GM21786 (cell line): ENCODE measurements around the gene LRRC18.

Experiments used
- ATAC-seq: cut with Tn5 transposase; IDR thresholded peaks from one replicate; pipeline ENCODE4 v1.9.1; 2021; ENCODE audit not compliant: unreplicated experiment

The LRRC18 gene

GRCh38 chr10:48946891-48947500 lies 7.4 kb upstream of the LRRC18 start:
- ATAC-seq: no peak

GRCh38 chr10:48946332-48946731 lies 6.7 kb upstream of the LRRC18 start:
- ATAC-seq: no peak

- no peak for ATAC-seq
These were observed 5.9 kb upstream of the LRRC18 start for GRCh38 chr10:48945441-48946130.

DNA sequence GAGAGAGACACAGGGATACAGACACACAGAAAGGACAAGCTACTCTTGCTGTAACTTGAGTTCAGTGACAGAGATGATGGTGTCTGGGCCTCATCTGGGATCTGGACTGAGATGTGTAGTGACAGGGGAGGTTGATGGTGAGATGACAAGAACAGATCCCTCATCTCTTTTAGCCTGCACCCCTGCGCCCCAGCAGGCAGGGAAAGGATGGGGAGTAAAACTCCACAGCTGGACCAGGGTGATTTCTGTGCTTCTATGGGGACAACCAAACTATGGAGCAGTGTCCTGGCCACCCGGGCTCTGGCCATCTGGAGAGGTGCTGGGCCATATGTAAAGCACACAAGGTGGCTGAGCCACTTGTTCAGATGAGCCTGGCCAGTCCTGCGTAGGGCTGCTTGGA lies 4.5 kb upstream of the LRRC18 start:
- no peak for ATAC-seq

- no peak for ATAC-seq
These were observed 3.5 kb upstream of the LRRC18 start for GRCh38 chr10:48943096-48943495.

DNA sequence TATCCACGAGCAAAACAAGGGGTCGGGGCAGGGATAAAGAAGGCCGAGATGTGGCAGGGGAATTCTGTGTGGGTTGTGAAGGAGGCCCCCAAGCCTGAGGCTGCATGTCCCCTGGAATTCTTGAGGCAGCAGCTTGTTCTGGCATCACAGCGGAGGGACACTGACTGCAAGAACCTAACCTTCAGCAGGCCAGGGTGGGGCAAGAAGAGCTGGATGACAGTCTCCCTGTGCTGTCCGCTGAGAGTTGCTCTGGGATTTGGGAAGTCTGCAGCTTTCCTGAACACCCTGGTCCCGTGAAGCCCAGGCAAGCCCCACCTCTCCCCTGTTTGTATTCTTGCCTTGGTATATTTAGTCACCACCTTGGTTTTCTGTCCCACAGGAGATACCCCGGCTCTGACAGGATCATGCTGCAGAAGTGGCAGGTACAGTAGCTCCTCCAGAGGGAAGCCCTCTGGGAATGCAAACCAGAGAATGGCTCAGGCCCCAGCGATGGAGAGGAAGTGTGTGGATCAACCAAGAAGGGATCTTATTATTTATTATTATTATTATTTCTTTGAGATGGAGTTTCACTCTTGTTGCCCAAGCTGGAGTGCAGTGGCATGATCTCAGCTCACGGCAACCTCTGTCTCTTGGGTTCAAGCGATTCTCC lies 1.9 kb upstream of the LRRC18 start:
- ATAC-seq: no peak

GRCh38 chr10:48940958-48941357 lies 1.3 kb upstream of the LRRC18 start:
- no peak for ATAC-seq

DNA sequence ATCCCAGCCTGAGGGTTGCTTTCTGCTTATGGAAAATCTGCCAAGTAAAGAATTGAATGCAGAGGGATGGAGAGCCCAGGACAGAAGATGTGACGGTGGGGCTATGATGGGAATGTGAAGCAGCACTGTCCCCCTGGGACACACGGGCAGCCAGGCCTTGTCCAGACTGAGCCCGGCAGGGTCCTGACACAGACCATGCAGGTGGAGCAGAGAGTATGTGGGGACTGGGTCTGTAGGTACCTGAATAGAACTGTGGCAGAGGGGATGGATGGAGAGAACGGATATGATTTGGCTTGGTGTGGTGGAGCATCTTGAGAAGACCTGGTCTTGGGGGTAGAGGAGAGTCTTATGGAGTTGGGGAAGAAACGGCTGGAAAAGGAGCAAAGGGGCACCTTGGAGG lies 732 bp upstream of the LRRC18 start:
- ATAC-seq: no peak

GRCh38 chr10:48938990-48939536 lies 577 bp downstream of the LRRC18 start:
- no peak for ATAC-seq

DNA sequence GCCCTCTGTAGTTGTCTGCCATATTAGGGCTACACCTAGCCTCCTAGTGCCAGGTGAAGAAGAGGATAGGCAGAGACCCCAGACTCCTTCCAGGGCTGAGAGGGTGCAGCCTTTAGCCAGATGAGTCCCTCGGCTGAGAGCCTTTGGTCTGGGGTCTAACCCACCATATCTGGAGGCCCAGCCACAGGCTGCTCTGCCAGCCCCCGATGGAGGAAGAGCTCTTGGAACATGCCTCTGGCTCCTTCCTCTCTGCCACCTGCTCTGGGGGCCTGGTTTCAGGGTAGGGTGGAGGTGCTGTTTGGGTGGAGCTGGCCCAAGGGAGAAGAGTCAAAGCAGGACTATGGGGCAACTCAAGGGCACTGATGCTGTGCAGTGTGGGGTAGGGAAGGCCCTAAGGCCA lies 1.4 kb downstream of the LRRC18 start:
- no peak for ATAC-seq

- ATAC-seq: no peak
These were observed 1.8 kb downstream of the LRRC18 start for GRCh38 chr10:48937796-48938195.

DNA sequence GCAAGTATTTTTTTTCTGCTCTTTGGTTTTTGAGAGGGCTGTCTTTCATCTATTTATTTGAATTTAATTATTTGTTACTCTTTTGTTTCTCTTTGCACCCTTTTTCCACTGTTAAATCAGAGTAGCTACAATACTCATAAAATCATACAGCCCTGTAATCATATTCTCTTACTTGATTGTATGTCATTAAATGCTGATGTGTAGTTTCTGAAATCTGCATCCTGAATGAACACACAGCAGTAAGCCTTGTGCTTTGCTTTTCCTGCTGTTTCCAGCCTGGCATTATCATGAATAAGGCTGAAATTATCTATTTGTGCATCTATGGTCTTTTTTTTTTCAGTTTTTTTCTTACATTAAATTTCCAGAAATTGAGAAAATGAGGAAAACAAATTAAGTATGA lies 4.1 kb downstream of the LRRC18 start:
- ATAC-seq: no peak

DNA sequence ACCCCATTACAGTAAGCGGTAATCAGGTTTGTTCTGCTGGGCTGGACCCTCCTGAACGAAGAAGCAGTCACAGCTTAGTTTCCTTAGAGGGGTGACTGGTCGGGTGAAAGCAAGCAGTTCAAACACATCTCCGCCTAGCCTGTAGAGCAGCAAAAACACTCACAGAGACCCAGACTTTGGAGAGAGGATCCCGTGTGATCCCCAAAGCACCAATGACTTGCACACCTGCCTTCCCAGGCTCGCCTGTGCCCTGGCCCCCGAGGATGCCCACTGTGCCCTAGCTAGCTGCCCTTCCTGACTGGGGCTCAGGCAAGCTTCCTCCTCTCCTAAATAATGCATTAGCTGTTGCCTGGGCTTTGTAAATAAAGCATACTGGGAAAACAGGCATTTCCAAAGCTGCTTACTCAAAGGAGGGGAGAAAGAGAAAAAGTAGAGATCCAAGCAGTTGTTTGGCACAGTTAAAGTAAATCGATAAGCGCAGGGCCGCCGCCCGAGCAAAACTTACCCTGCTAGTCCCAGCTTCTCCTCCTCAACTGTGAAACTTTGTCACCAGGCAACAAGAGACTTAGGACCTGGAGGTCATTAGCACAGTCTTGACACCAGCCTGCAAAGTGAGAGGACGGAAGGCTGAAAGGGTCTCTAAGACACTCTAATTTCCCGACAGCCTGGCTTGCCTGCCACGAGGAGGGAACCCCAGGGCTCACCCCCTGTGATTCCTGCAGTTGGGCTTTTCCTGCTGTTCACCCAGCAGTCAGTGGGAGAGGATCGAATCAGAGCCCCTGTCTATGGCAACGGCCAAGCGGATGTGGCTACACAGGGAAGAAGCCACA lies 4.8 kb downstream of the LRRC18 start:
- ATAC-seq: no peak

GRCh38 chr10:48932831-48933664 lies 6.6 kb downstream of the LRRC18 start:
- no peak for ATAC-seq

GRCh38 chr10:48931188-48931587 lies 8.5 kb downstream of the LRRC18 start:
- ATAC-seq: no peak

- ATAC-seq: no peak
These were observed 10.1 kb downstream of the LRRC18 start for GRCh38 chr10:48929413-48929990.

DNA sequence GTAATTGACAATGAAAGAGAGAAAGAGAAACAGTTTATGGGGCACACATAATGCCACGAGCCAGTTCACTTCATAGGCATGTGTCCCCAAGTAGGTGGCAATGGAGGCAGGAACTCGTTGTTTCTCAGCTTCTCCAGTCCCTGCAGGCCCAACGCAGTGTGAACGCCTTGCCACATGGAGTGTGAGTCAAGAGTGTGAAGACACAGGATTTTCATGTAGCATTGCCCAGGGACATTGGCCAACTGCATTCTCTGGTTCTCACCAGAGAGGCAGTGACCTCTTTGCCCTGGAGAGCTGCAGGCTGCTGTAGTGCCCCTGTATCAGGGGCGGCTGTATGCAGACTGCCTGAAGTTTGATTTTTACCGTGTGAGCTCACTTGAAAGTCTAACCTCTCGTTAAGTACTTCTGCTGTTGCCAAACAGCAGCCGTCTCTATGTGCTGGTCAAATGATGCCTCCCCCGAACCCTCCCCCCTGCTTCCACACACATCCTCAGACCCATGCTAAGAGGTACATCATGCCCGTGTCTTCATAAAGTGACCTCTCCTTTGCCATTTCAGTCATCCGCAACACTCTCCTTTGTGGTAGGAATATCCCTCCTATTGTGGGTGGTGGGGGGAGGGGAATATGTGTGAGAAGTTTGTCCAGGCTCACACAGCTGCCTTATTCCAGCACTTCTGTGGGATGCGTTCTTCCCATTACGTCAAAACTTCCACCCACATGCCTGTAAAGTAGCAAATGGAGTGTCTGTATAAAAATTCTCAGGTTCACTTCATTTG lies 12.7 kb downstream of the LRRC18 start:
- no peak for ATAC-seq

DNA sequence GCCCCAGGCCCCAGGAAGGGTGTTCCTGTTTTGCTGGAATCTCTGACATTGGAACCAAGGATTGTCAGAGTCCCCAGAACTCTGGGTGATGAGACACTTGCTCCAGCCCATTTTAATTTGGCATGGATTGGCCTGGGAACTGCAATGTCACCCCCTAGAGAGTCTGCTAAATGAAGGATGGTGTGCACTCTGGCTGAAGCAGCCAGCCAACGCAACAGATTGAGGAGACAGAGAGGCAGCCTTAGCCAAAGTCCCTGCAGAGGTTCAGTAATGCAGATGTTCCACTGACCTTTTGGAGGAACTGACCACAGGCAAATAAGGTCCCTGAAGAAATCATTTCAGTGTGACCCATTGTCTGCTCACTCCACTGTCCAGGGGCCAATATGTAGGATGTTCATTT lies 13.4 kb downstream of the LRRC18 start:
- no peak for ATAC-seq

DNA sequence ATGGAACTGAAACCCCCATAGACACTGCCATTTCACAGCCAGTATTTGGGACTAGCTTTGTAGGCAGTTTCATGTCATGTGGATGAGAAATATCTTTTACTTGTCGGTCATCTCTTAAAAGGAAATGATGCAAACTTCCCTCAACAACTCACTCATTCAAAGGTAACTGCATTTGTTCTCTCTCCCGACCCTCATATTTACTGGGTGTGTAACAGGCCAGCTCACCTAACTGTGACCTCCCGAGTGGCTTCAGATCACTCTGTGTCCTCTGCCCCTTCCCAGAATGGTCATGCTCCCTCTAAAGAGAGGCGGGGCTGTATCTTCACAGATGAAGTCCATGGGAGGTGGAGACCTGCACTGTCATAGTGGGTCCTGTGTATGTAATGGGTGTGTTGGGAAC lies 14.7 kb downstream of the LRRC18 start:
- no peak for ATAC-seq
